HG03280 (cell line): ENCODE measurements around the gene HENMT1.

Source experiments
- ATAC-seq: cut with Tn5 transposase; IDR thresholded peaks from one replicate; pipeline ENCODE4 v1.9.1; 2021; ENCODE audit warnings: mild to moderate bottlenecking, moderate library complexity; ENCODE audit not compliant: unreplicated experiment

Gene HENMT1

DNA sequence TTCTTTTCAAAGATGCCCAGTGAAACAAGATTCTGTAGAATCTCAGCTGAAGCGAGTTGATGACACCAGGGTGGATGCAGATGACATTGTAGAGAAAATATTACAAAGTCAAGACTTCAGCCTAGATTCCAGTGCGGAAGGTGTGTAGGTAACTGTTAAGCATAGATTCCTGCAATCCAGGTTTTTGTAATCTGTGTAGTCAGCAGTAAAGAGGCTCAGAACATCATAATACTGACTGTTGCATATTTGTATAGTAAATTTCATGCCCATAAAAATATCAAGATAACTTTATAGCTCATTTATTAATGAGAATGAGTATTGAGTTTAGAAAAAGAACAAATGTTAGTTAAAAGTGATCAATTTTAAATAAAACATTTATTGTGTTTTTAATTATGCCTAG, 32.2 kb downstream of the HENMT1 start:
- no peak for ATAC-seq

GRCh38 chr1:108627951-108628350, 32.9 kb downstream of the HENMT1 start:
- no peak for ATAC-seq

GRCh38 chr1:108627256-108627655, 33.6 kb downstream of the HENMT1 start:
- no peak for ATAC-seq

DNA sequence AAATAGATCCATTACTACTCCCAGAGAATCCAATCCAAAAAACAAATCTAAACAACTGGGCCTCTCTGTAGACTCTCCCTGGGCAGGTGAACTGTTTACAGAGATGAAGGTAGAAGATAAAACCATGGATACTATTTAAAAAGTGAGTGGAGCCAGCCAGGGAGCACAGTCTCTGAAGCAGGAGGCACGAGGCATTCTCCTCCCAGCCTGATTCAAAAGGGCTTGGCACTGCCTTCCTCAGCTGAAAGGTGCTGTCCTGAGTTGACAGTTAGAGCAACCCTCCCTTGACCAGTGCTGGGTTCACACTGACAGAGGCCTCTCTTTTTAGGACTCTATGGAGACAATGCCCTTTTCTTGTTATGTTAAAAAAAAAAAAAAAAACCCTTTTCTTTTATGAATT, 36.8 kb downstream of the HENMT1 start:
- ATAC-seq: no peak

DNA sequence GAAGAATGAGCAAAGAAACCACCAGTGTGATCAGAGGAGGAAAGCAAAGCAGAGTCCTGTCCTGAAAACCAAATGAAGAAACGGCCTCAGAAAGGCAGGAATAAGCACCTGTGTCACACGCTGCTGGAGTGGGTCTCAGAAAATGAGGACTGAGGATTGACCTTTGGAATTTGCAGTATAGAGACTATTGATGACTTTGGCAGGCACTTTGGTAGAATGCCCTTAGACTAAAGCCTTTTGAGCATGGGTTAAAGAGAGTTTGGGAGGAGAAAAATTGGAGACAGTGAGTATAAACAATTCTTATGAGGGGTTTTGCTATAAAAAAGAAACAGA, 43.2 kb downstream of the HENMT1 start:
- ATAC-seq: no peak

GRCh38 chr1:108617008-108617723, 43.7 kb downstream of the HENMT1 start:
- ATAC-seq: no peak

DNA sequence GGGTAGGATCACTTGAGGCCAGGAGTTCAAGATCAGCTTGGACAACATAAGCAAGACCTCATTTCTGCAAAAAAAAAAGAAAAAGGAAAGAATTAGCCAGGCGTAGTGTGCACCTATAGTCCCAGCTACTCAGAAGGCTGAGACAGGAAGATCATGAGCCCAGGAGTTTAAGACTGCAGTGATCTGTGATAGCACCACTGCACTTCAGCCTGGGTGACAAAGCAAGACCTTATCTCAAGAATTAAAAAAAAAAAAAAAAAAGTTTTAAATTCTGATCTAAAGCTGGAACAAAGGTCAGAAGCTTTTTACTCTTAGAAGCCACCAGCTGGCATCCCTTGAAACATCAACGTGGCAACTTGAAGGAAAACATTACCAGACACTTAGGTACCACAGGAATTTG, 45.3 kb downstream of the HENMT1 start:
- ATAC-seq: no peak

DNA sequence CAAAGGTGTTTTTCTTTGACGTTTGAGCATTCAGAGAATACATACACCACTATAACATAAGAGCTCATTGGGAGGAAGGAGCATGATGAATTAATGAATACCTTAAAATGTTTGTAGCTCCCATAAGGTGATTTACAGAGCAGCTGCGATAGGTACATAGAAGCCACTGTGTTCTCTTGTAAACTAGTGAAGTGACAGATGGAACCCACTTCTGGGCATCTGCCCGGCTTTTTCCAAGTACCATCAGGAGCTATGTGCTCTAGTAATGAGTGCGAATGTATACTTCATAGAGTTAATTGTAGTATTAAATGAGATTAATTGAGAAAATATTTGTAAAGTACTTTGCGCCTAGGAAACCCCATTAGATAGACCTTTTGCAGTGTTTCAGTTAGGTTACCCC, 48.4 kb downstream of the HENMT1 start:
- ATAC-seq: no peak

- no peak for ATAC-seq
Observed at GRCh38 chr1:108611984-108612383, 48.9 kb downstream of the HENMT1 start.

DNA sequence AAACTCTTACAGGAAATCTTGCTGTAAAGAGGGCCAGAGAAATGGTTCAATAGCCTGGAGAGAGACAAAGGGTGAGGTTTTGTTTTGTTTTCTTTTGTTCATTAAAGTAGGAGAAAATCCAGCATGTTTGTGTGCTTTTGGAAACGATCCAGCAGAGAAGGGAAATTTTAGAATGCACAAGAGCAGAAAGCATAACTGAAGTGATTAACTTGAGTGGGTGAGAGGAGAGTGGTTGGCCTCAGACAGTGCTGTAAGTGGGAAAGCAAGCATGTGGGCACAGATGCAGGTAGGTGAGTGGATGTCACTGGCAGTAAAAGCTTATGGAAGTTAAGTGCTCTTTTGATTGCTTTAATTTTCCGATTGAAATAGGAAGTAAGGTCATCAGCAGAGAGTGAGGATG, 50.8 kb downstream of the HENMT1 start:
- ATAC-seq: no peak

DNA sequence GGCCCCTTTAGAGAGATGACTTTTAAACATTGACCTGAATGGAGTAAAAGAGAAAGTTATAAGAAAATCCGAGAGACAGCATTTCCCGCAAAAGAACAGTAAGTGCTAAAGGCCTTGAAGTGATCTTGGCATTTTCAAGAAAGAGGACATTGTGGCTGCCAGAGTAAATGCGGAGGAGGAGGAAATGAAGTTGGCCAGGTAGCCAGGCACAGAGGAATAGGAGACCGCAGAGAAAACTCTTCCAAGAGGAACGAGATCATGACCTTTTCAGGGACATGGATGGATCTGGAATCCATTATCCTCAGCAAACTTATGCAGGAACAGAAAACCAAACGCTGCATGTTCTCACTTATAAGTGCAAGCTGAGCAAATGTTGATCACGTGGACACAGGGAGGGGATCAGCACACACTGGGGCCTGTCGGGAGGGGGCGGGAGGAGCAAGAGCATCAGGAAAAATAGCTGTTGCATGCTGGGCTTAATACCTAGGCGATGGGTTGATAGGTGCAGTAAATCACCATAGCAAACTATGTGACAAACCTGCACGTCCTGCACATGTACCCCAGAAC, 51.3 kb downstream of the HENMT1 start:
- no peak for ATAC-seq

DNA sequence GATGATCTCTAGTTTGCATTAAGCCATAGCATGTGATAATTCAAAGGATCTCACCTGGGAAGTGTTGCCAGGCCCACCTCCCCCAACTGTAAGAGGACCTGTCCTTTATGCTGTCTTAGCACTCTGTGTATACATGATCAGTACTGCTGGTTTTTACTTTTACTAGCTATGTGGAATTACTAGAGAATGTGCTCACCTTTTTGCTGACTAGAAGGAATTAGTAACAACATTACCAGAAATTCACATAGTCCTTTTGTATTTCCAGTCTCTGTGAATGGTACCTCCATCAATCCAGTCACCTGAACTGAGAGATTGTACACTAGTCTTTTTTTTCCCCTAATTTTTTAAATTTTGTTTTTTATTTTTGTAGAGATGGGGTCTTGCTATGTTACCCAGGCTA, 54.4 kb downstream of the HENMT1 start:
- no peak for ATAC-seq

GRCh38 chr1:108605633-108606032, 55.3 kb downstream of the HENMT1 start:
- no peak for ATAC-seq

- no peak for ATAC-seq
Observed at GRCh38 chr1:108601708-108602410, 59.0 kb downstream of the HENMT1 start.

GRCh38 chr1:108600504-108600903, 60.4 kb downstream of the HENMT1 start:
- ATAC-seq: no peak

DNA sequence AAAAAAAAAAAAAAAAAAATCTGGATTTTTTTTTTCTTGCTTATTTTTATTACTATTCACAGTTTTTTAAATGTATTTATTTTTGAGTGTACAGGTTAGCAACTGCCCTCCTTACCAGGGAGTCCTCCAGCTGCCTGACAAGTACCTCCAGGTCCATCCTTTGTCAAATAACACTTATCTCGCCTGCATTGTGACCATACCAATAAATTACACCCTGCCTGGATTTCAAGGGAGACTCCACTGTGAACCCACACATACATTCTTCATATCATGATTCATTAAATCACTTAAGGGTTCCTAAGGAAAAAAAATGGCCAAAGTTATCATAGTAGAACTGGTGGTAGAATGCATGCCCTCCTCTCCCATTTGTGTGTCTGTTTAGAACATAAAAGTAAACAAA, 62.6 kb downstream of the HENMT1 start:
- ATAC-seq: no peak
